Upper lobe of right lung (tissue), 1 donor: ENCODE data around the gene SHMT2. TPM values are rescaled to one million over a fixed set of nuclear protein-coding genes. Genes with fewer than 3 reads are reported as not detected.

Experiments used
- ATAC-seq: fragments of 200-7000 bp; cut with Tn5 transposase; one replicate; pipeline ENCODE4 v1.9.1; 2020; ENCODE audit warnings: mild to moderate bottlenecking, moderate library complexity
- DNase-seq: peaks from one replicate; pipeline ENCODE4 v3.0.0-alpha.2; 2020
- H3K27ac ChIP-seq: fragments of 200-600 bp; one replicate; pipeline ENCODE4 v1.8.0; 2022
- H3K27me3 ChIP-seq: fragments of 200-600 bp; one replicate; pipeline ENCODE4 v1.8.0; 2022; ENCODE audit warnings: mild to moderate bottlenecking
- H3K36me3 ChIP-seq: fragments of 200-600 bp; one replicate; pipeline ENCODE4 v1.8.0; 2022
- H3K4me1 ChIP-seq: fragments of 200-600 bp; one replicate; pipeline ENCODE4 v1.8.0; 2022
- H3K4me3 ChIP-seq: fragments of 200-600 bp; one replicate; pipeline ENCODE4 v1.8.0; 2022; ENCODE audit warnings: mild to moderate bottlenecking
- H3K9me3 ChIP-seq: fragments of 200-600 bp; one replicate; pipeline ENCODE4 v1.8.0; 2022
- CTCF ChIP-seq: fragments of 200-600 bp; IDR thresholded peaks from one replicate; pipeline ENCODE4 v1.8.0; 2022; ENCODE audit warnings: antibody characterized with exemption
- intact Hi-C: fragments of 100-400 bp; cut with DNase I; formaldehyde crosslinking; loops from one replicate; pipeline ENCODE4 v1.11.0; 2022
- total RNA-seq: library from RNA; stranded (reverse); fragmentation: NEBNext Ultra II Directional; extraction: Animal tissue kit (Norgen Biotek cat#: 25700); gene quantifications from one replicate; pipeline ENCODE4 v1.2.1, GENCODE V29; 2021
- donor health status: DM: no; HTN: yes; CAD: no; lungs with severe emphysema.

Gene SHMT2
- total RNA-seq, 1 donor from 2014 or later = 59.2 TPM

DNA sequence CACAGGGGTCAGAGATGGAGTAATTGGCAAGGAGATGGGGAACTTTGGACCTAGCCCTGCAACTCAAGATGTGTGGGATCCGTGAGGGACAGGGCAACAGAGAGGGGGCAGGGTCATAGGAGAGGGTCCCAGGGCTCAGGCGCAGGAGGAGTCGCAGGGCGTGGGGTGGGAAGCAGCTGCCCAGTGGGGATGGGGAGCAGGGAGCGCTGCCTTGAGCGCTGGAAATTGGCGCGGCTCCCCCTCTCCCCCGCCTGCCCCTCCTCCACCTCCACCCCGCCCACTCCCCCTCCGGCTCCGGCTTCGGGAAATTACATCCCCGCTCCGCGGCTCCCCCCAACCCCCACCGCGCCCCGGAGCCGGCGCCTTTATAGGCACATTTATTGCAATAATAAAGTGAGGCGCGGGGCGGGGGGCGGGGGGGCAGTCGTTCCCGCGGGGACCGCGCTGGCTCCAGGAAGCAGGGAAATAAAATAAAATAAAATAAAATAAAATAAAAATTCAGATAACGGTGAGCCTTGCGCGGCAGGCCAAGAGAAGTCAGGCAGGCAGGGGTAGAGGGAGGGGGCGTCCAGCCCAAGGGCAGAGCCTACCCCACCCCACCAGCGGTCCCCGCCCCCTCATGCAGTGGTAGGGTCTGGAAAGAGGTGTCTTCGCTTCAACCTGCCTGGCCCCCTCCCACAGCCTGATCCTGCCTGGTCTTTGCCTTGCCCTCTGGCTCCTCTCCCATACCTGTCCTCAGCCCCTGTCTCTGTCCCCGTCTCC is 9.3 kb upstream of the SHMT2 start:
- H3K27ac ChIP-seq = no peak overlapping the region
- DNase-seq (no peak), ATAC-seq (no peak)
- peaks cover 95% of the 10 kb centered on the region for H3K27me3 ChIP-seq
- H3K9me3 ChIP-seq = no peaks in the 10 kb centered on the region
- TF ChIP-seq CTCF = no peak
- H3K4me1 ChIP-seq = peaks cover 22% of the 10 kb centered on the region
- intact Hi-C loops = no loop called here
- H3K36me3 ChIP-seq = no peaks in the 10 kb centered on the region
- H3K4me3 ChIP-seq = no peak overlapping the region

- no peak for DNase-seq
- no peak for TF ChIP-seq CTCF
- ATAC-seq = no peak
- intact Hi-C loops = no loop called here
- no peaks in the 10 kb centered on the region for H3K36me3 ChIP-seq
- H3K9me3 ChIP-seq = no peaks in the 10 kb centered on the region
- no peak overlapping the region for H3K27ac ChIP-seq
- no peak overlapping the region for H3K4me3 ChIP-seq
- H3K27me3 ChIP-seq = peaks cover 96% of the 10 kb centered on the region
- H3K4me1 ChIP-seq = peaks cover 20% of the 10 kb centered on the region
Observed at GRCh38 chr12:57220770-57221168, 8.7 kb upstream of the SHMT2 start.

DNA sequence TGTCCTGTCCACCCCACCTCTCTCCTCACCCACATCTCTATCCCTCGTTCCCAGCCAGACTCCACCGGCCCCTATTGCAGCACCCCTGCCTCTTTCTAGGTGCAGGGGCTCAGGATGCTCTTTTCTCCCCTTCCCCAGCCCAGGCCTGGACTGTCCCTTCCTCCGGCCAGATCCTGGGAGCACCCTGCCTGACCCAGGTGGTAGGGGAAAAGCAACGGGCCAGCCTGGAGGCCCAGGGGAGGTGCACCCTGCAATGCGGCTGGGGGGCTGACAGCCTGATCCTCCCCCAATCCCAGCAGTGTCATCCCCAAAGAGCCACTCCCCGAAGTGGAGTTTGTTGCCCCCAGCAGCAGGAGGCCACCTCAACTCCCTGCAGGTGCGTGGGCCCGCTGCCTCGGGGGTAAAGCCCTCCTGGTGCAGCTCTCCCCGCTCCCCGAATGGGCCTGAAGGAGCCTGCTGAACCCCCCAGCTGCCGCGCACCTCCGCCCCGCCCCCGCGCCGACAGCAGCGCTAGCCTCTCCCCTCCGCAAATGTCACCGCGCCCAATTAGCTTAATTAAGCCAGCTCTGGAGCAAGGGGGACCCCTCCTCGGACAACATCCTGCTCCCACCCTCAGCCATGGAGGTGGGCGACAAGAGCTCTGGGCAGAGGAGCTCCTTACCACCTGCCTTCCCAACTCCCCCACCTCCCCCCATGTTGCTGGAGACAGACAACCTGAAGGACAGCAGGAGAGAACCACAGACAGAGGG is 8.2 kb upstream of the SHMT2 start:
- Histone ChIP-seq H3K4me3 (no peak overlapping the region), H3K9me3 (no peaks in the 10 kb centered on the region), H3K36me3 (no peaks in the 10 kb centered on the region), H3K27me3 (peaks cover 96% of the 10 kb centered on the region), H3K4me1 (peaks cover 14% of the 10 kb centered on the region), H3K27ac (no peak overlapping the region)
- TF ChIP-seq CTCF = no peak
- ATAC-seq (no peak), DNase-seq (no peak)
- intact Hi-C loops = no loop called here

DNA sequence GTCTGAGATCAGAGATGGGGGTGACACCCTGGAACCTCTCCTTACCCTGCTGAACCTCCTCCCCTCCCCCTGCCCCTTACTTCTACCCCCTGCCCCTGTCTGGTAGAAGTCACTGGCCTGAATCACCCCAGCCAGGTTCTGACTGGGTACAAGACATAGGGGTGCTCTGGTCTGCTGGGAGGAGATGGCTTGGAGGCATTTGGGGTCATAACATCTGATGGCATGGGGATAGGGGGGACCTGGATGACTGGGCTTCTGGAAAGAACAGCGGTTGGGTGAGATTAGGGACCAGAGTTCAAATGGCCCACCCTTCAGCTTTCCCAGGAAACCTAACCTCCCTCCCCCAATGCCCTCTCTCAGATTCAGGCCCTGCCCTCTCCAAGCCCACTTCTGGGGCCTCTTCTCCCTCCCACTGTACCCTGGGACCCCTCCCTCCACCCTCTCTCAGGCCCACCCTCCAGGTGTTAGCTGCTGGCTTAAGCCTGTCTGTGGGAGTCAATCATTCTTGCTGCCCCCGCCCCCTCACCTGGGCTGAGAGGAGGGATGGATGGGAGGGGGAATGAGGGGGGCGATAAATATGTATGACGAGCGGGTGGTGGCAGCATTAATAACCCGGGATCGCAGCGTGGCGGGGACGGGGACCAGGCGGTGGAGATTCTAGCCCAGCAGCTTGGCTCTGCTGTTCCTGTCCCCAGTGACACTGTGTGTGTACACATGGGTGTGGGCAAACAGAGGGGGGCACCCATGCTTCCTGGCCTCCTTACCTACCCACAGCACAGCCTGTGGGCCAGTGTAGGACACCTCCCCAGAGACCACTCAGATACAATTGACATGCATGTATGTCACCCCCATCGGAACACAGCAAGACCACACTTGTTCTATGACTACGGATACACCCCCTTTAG is 7.0 kb upstream of the SHMT2 start:
- H3K4me3 ChIP-seq = no peak overlapping the region
- H3K27me3 ChIP-seq = peaks cover 95% of the 10 kb centered on the region
- ATAC-seq = no peak
- intact Hi-C loops = no loop called here
- H3K27ac ChIP-seq = no peak overlapping the region
- peaks cover 12% of the 10 kb centered on the region for H3K4me1 ChIP-seq
- DNase-seq = no peak
- no peaks in the 10 kb centered on the region for H3K9me3 ChIP-seq
- no peaks in the 10 kb centered on the region for H3K36me3 ChIP-seq
- no peak for TF ChIP-seq CTCF
